ENCODE data around the gene MGST2.

- TF ChIP-seq CTCF (IDR thresholded peaks at IDR 0.05): no peak
- TF ChIP-seq POLR2A (IDR thresholded peaks at IDR 0.05): no peak
Measured at GRCh38 chr4:139630126-139630495, 35.5 kb upstream of the MGST2 start.

All from right lobe of liver (tissue), 4 donors.